Liver (tissue), 9 donors: ENCODE data around the gene DHRS2. TPM values are rescaled to one million over a fixed set of nuclear protein-coding genes. Genes with fewer than 3 reads are reported as not detected.

Experiments used
- DNase-seq: peaks from one replicate; pipeline ENCODE4 v3.0.0-alpha.2; 2017; ENCODE audit warnings: low spot score
- H3K27ac ChIP-seq, 2 donors: one replicate each; pipeline ENCODE4 v1.7.0; 2013; ENCODE audit warnings: inconsistent platforms in 2 of 2, low read length in 2 of 2, control low read depth in 1 of 2, low read depth in 1 of 2, mild to moderate bottlenecking in 1 of 2
- H3K27me3 ChIP-seq, 4 donors: one replicate each; pipeline versions ENCODE4 v1.6.1 to v1.7.0; 2013; ENCODE audit warnings: low read length in 3 of 4, inconsistent platforms in 1 of 4, mild to moderate bottlenecking in 1 of 4, moderate library complexity in 1 of 4; ENCODE audit not compliant: control insufficient read depth in 4 of 4, insufficient read depth in 4 of 4
- H3K36me3 ChIP-seq, 4 donors: one replicate each; pipeline versions ENCODE4 v1.6.1 to v1.7.0; 2013; ENCODE audit warnings: low read length in 3 of 4, mild to moderate bottlenecking in 3 of 4, low read depth in 1 of 4, moderate library complexity in 1 of 4; ENCODE audit not compliant: control insufficient read depth in 4 of 4, insufficient read depth in 3 of 4
- H3K4me1 ChIP-seq, 4 donors: one replicate each; pipeline versions ENCODE4 v1.6.1 to v1.7.0; 2013; ENCODE audit warnings: low read length in 3 of 4, mild to moderate bottlenecking in 3 of 4, moderate library complexity in 1 of 4; ENCODE audit not compliant: control insufficient read depth in 4 of 4, insufficient read depth in 4 of 4
- H3K4me3 ChIP-seq, 3 donors: one replicate each; pipeline versions ENCODE4 v1.6.1 to v1.7.0; 2013; ENCODE audit warnings: low read length in 3 of 3, control low read depth in 1 of 3, low read depth in 1 of 3, mild to moderate bottlenecking in 1 of 3
- H3K9ac ChIP-seq, 2 donors: one replicate each; pipeline ENCODE4 v1.7.0; 2013; ENCODE audit warnings: low read length in 2 of 2, mild to moderate bottlenecking in 2 of 2, moderate library complexity in 2 of 2, control low read depth in 1 of 2, low read depth in 1 of 2
- H3K9me3 ChIP-seq, 4 donors: one replicate each; pipeline versions ENCODE4 v1.6.1 to v1.7.0; 2013; ENCODE audit warnings: low read length in 3 of 4; ENCODE audit not compliant: control insufficient read depth in 4 of 4
- EGR1 ChIP-seq, 2 donors: IDR thresholded peaks; 2 replicates each; pipeline ENCODE4 v1.6.1; 2016 to 2018; ENCODE audit warnings: antibody characterized with exemption in 2 of 2, low read depth in 2 of 2
- FOXA1 ChIP-seq: IDR thresholded peaks from 2 replicates; pipeline ENCODE4 v1.6.1; 2016; ENCODE audit warnings: antibody characterized with exemption
- GABPA ChIP-seq, 2 donors: IDR thresholded peaks in 1 of 2; conservative IDR thresholded peaks in 1 of 2; 2 replicates each; pipeline ENCODE4 v1.6.1; 2016; ENCODE audit warnings: antibody characterized with exemption in 2 of 2, mild to moderate bottlenecking in 1 of 2, moderate library complexity in 1 of 2
- HNF4A ChIP-seq, 2 donors: conservative IDR thresholded peaks; 2 replicates each; pipeline ENCODE4 v1.6.1; 2016; ENCODE audit warnings: antibody characterized with exemption in 2 of 2, mild to moderate bottlenecking in 2 of 2
- HNF4G ChIP-seq: IDR thresholded peaks from 2 replicates; pipeline ENCODE4 v1.6.1; 2016; ENCODE audit warnings: antibody characterized with exemption
- JUND ChIP-seq, 2 donors: IDR thresholded peaks; 2 replicates each; pipeline ENCODE4 v1.6.1; 2016; ENCODE audit warnings: antibody characterized with exemption in 2 of 2
- RAD21 ChIP-seq, 2 donors: IDR thresholded peaks; 2 replicates each; pipeline ENCODE4 v1.6.1; 2016; ENCODE audit warnings: antibody characterized with exemption in 2 of 2, mild to moderate bottlenecking in 2 of 2
- RXRA ChIP-seq, 2 donors: IDR thresholded peaks; 2 replicates each; pipeline ENCODE4 v1.6.1; 2017 to 2018; ENCODE audit warnings: antibody characterized with exemption in 2 of 2, mild to moderate bottlenecking in 1 of 2
- SP1 ChIP-seq: IDR thresholded peaks from 2 replicates; pipeline ENCODE4 v1.6.1; 2018; ENCODE audit warnings: antibody characterized with exemption, mild to moderate bottlenecking
- TAF1 ChIP-seq: conservative IDR thresholded peaks from 2 replicates; pipeline ENCODE4 v1.6.1; 2016; ENCODE audit warnings: antibody characterized with exemption, mild to moderate bottlenecking
- YY1 ChIP-seq: IDR thresholded peaks from 2 replicates; pipeline ENCODE4 v1.6.1; 2016; ENCODE audit warnings: antibody characterized with exemption, mild to moderate bottlenecking
- WGBS: extraction: QIAGEN DNeasy Blood & Tissue Kit; methylation state at CpG from one replicate; pipeline ENCODE4 v1.1.7; 2013; 5-methylcytosine and 5-hydroxymethylcytosine counted together
- polyA plus RNA-seq, 2 donors: library from polyadenylated mRNA; stranded (reverse) in 1 of 2; unstranded in 1 of 2; fragments of 200-250 nt in 1 of 2; fragments of >200 nt in 1 of 2; fragmentation: Nextera tagmentation in 1 of 2; extraction: Ambion mirVana in 1 of 2; gene quantifications; one replicate each; pipeline versions ENCODE4 v1.2.1 to v1.2.3, GENCODE V29; 2013 to 2015
- total RNA-seq, 2 donors: library from RNA; depleted of rRNA; stranded (reverse); fragments of >200 nt; gene quantifications; one replicate each; pipeline ENCODE4 v1.2.3, GENCODE V29; 2014
- TF ChIP-seq, protein P1 (sequence below): IDR thresholded peaks from 2 replicates; pipeline ENCODE4 v1.6.1; 2016; ENCODE audit warnings: antibody characterized with exemption
- TF ChIP-seq, protein P2 (sequence below): fragments of 150-350 bp; IDR thresholded peaks from 2 replicates; pipeline ENCODE4 v1.5.1; 2017; ENCODE audit warnings: improper control_type of control experiment, low read depth, low read length; ENCODE audit not compliant: missing input control
- TF ChIP-seq, protein P3 (sequence below): IDR thresholded peaks from 2 replicates; pipeline ENCODE4 v1.6.1; 2016; ENCODE audit warnings: antibody characterized with exemption, mild to moderate bottlenecking
- TF ChIP-seq, protein P4 (sequence below): IDR thresholded peaks from 2 replicates; pipeline ENCODE4 v1.6.1; 2016; ENCODE audit warnings: antibody characterized with exemption
- donor health status: healthy.
- donor health status: healthy.
- donor health status: healthy.
- donor health status: healthy.
- donor health status: healthy.

DHRS2 gene
- total and polyA plus RNA-seq, 4 donors = 0.33 to 1.0 (median 0.62) TPM

DNA sequence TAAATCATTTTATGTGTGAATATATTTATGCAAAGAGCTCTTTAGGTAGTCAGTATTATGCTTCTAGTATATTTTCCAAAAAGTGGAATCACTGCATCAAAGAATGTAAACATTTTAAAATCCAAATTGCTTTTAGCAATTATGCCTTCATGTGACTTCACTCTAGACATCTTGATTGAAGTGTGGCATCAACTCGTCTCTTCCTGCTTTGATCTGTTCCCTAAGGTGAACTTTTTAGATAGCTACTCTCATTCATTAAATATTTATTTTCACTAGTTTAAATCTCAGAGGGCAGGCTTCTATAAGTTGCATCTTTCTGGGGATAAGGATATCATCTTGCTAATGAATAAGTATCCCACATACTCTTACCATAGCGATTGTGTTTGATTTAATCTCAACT is 39.2 kb downstream of the DHRS2 start:
- TF ChIP-seq YY1 (no peak), JUND (IDR thresholded peaks at IDR 0.05) (no peak), RXRA (IDR thresholded peaks at IDR 0.05) (no peak), EGR1 (IDR thresholded peaks at IDR 0.05; ENCODE audit: low read depth in 2 of 2) (no peak), HNF4A (conservative IDR thresholded peaks at IDR 0.05) (no peak), FOXA1 (no peak), TAF1 (no peak), HNF4G (no peak), SP1 (no peak), RAD21 (IDR thresholded peaks at IDR 0.05) (no peak), GABPA (IDR thresholded peaks at IDR 0.05 in 1 of 2, conservative IDR thresholded peaks at IDR 0.05 in 1 of 2) (no peak)
- TF ChIP-seq, protein P1, sequence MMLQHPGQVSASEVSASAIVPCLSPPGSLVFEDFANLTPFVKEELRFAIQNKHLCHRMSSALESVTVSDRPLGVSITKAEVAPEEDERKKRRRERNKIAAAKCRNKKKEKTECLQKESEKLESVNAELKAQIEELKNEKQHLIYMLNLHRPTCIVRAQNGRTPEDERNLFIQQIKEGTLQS = no peak
- TF ChIP-seq, protein P2, sequence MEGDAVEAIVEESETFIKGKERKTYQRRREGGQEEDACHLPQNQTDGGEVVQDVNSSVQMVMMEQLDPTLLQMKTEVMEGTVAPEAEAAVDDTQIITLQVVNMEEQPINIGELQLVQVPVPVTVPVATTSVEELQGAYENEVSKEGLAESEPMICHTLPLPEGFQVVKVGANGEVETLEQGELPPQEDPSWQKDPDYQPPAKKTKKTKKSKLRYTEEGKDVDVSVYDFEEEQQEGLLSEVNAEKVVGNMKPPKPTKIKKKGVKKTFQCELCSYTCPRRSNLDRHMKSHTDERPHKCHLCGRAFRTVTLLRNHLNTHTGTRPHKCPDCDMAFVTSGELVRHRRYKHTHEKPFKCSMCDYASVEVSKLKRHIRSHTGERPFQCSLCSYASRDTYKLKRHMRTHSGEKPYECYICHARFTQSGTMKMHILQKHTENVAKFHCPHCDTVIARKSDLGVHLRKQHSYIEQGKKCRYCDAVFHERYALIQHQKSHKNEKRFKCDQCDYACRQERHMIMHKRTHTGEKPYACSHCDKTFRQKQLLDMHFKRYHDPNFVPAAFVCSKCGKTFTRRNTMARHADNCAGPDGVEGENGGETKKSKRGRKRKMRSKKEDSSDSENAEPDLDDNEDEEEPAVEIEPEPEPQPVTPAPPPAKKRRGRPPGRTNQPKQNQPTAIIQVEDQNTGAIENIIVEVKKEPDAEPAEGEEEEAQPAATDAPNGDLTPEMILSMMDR = no peak
- TF ChIP-seq, protein P3, sequence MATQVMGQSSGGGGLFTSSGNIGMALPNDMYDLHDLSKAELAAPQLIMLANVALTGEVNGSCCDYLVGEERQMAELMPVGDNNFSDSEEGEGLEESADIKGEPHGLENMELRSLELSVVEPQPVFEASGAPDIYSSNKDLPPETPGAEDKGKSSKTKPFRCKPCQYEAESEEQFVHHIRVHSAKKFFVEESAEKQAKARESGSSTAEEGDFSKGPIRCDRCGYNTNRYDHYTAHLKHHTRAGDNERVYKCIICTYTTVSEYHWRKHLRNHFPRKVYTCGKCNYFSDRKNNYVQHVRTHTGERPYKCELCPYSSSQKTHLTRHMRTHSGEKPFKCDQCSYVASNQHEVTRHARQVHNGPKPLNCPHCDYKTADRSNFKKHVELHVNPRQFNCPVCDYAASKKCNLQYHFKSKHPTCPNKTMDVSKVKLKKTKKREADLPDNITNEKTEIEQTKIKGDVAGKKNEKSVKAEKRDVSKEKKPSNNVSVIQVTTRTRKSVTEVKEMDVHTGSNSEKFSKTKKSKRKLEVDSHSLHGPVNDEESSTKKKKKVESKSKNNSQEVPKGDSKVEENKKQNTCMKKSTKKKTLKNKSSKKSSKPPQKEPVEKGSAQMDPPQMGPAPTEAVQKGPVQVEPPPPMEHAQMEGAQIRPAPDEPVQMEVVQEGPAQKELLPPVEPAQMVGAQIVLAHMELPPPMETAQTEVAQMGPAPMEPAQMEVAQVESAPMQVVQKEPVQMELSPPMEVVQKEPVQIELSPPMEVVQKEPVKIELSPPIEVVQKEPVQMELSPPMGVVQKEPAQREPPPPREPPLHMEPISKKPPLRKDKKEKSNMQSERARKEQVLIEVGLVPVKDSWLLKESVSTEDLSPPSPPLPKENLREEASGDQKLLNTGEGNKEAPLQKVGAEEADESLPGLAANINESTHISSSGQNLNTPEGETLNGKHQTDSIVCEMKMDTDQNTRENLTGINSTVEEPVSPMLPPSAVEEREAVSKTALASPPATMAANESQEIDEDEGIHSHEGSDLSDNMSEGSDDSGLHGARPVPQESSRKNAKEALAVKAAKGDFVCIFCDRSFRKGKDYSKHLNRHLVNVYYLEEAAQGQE = no peak
- WGBS = 62% methylated on average over 2 of the region's 2 CpGs

DNA sequence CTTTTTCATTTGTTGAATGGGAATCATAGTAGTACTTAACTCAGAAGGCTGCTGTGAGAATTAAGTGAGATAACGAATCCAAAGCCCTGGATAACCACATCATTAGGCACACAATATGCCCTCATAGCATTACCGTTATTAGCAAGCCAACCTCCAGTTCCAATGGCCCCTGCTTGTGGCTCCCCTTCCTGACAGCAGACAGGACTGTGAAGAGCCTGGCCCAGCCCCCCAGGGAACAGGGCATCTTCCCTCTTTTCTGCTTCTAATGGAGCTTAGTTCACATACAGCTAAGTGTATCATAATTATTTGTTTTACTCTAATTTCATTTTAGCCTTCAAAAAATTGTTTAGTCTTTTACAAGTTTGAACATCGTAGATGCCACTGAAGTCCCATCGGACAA is 39.7 kb downstream of the DHRS2 start:
- H3K27me3 ChIP-seq = no peaks in the 10 kb centered on the region
- no peak for DNase-seq
- no peaks in the 10 kb centered on the region for H3K4me1 ChIP-seq
- H3K9me3 ChIP-seq = no peaks in the 10 kb centered on the region
- no peaks in the 10 kb centered on the region for H3K36me3 ChIP-seq
- H3K27ac ChIP-seq = no peak overlapping the region
- TF ChIP-seq HNF4G = no peak
- no peak for TF ChIP-seq HNF4A (conservative IDR thresholded peaks at IDR 0.05)
- TF ChIP-seq, protein P1 = no peak
- no peak for TF ChIP-seq SP1
- TF ChIP-seq JUND (IDR thresholded peaks at IDR 0.05) = no peak
- TF ChIP-seq, protein P4, sequence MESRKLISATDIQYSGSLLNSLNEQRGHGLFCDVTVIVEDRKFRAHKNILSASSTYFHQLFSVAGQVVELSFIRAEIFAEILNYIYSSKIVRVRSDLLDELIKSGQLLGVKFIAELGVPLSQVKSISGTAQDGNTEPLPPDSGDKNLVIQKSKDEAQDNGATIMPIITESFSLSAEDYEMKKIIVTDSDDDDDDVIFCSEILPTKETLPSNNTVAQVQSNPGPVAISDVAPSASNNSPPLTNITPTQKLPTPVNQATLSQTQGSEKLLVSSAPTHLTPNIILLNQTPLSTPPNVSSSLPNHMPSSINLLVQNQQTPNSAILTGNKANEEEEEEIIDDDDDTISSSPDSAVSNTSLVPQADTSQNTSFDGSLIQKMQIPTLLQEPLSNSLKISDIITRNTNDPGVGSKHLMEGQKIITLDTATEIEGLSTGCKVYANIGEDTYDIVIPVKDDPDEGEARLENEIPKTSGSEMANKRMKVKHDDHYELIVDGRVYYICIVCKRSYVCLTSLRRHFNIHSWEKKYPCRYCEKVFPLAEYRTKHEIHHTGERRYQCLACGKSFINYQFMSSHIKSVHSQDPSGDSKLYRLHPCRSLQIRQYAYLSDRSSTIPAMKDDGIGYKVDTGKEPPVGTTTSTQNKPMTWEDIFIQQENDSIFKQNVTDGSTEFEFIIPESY = no peak
- no peak for TF ChIP-seq RAD21 (IDR thresholded peaks at IDR 0.05)
- no peak for TF ChIP-seq YY1
- TF ChIP-seq, protein P2 = no peak
- no peak for TF ChIP-seq TAF1
- no peak for TF ChIP-seq GABPA (IDR thresholded peaks at IDR 0.05 in 1 of 2, conservative IDR thresholded peaks at IDR 0.05 in 1 of 2)
- TF ChIP-seq, protein P3 = no peak
- no peak for TF ChIP-seq EGR1 (IDR thresholded peaks at IDR 0.05; ENCODE audit: low read depth in 2 of 2)
- no peak overlapping the region for H3K9ac ChIP-seq
- 85% methylated on average over 4 of the region's 4 CpGs for WGBS
- H3K4me3 ChIP-seq = no peak overlapping the region

More for the DNA sequence above, 39.2 kb downstream of the DHRS2 start:
- H3K27ac ChIP-seq = no peak overlapping the region
- no peak for DNase-seq
- H3K9me3 ChIP-seq = no peaks in the 10 kb centered on the region
- no peaks in the 10 kb centered on the region for H3K27me3 ChIP-seq
- H3K4me1 ChIP-seq = no peaks in the 10 kb centered on the region
- H3K4me3 ChIP-seq = no peak overlapping the region
- H3K9ac ChIP-seq = no peak overlapping the region
- no peaks in the 10 kb centered on the region for H3K36me3 ChIP-seq
